ENCODE results near the gene MARVELD3. TPM values are rescaled to one million over a fixed set of nuclear protein-coding genes. Genes with fewer than 3 reads are reported as not detected.
A peak's percentile ranks its signal among the peaks of the same experiment; 100 is the strongest.

Gene MARVELD3
- polyA plus RNA-seq, 1 of the 3 experiments (the other 2 are of a cell fraction): not detected

GRCh38 chr16:71637398-71637797, 11.4 kb downstream of the MARVELD3 start:
- Histone ChIP-seq H3K9ac (no peak overlapping the region), H3K9me3 (no peaks in the 10 kb centered on the region), H2AFZ (ENCODE audit: low read depth) (no peak overlapping the region), H4K20me1 (ENCODE audit: insufficient read depth) (no peaks in the 10 kb centered on the region), H3F3A (replicated peaks; ENCODE audit: insufficient read depth) (no peaks in the 10 kb centered on the region), H3K4me1 (ENCODE audit: control insufficient read depth in 1 of 2, insufficient read depth in 2 of 2, low read depth in 1 of 2, low read length in 1 of 2) (peaks cover 0 to 5% of the 10 kb centered on the region in 2 experiments; a peak in 1 of 4 replicates), H3K36me3 (replicated peaks in 1 of 2; ENCODE audit: control insufficient read depth in 1 of 2, insufficient read depth in 2 of 2, low read length in 1 of 2) (no peaks in the 10 kb centered on the region), H3K4me2 (no peak overlapping the region), H3K79me2 (ENCODE audit: insufficient read depth) (no peaks in the 10 kb centered on the region), H3K4me3 (ENCODE audit: low read depth in 2 of 2, low read length in 1 of 2) (no peak overlapping the region), H3K27ac (ENCODE audit: low read depth in 2 of 2, low read length in 1 of 2) (no peak overlapping the region), H3K9me2 (no peaks in the 10 kb centered on the region), H3K27me3 (ENCODE audit: insufficient read depth) (no peaks in the 10 kb centered on the region)
- CTCF ChIA-PET: no interaction called here
- 92% methylated on average over 3 of the region's 3 CpGs for WGBS (ENCODE audit: low lambda C conversion rate)
- TF ChIP-seq JUND (IDR thresholded peaks at IDR 0.05): no peak
- TF ChIP-seq, protein P1, sequence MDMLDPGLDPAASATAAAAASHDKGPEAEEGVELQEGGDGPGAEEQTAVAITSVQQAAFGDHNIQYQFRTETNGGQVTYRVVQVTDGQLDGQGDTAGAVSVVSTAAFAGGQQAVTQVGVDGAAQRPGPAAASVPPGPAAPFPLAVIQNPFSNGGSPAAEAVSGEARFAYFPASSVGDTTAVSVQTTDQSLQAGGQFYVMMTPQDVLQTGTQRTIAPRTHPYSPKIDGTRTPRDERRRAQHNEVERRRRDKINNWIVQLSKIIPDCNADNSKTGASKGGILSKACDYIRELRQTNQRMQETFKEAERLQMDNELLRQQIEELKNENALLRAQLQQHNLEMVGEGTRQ (IDR thresholded peaks at IDR 0.05; ENCODE audit: borderline replicate concordance, low read depth, low read length): no peak
- no peak for TF ChIP-seq EP300 (IDR thresholded peaks at IDR 0.05; ENCODE audit: borderline replicate concordance in 1 of 2, low read depth in 1 of 2, low read length in 1 of 2)
- TF ChIP-seq NRF1 (IDR thresholded peaks at IDR 0.05; ENCODE audit: low read depth, low read length): no peak
- TF ChIP-seq FOSL2 (IDR thresholded peaks at IDR 0.05; ENCODE audit: borderline replicate concordance, low read depth): no peak
- TF ChIP-seq RAD21 (IDR thresholded peaks at IDR 0.05; ENCODE audit: low read length): no peak
- POLR2A ChIA-PET: no interaction called here
- DNase-seq: no peak

DNA sequence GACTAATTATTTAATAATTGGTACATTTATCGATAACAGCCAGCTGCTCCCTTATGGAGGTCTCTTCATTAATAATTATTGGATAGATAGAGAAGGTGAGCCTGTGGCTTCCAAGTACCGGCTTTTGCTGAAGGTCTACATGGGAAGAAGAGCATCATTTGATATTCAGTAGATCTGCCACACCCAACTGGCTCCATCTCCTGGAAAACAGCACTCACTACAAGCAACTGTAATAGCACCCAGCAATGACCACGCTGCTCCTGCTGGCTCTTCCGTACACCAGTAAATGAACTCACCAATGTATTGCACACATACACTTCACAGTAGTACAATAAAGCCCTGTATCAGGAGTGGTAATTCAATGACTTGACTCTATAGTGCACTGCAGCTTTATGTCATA, 19.5 kb downstream of the MARVELD3 start:
- peak; percentile 44 for DNase-seq
- H3K27ac ChIP-seq (ENCODE audit: low read depth in 2 of 2, low read length in 1 of 2): no peak overlapping the region
- 91% methylated on average over 4 of the region's 4 CpGs for WGBS (ENCODE audit: low lambda C conversion rate)
- H3F3A ChIP-seq (replicated peaks; ENCODE audit: insufficient read depth): no peaks in the 10 kb centered on the region
- no peak overlapping the region for H3K9ac ChIP-seq
- no peaks in the 10 kb centered on the region for H3K4me1 ChIP-seq (ENCODE audit: control insufficient read depth in 1 of 2, insufficient read depth in 2 of 2, low read depth in 1 of 2, low read length in 1 of 2)
- TF ChIP-seq PBX3 (IDR thresholded peaks at IDR 0.05) (no peak), CTCF (IDR thresholded peaks at IDR 0.05) (peak; percentile 49), RAD21 (IDR thresholded peaks at IDR 0.05; ENCODE audit: low read length) (peak; percentile 43)
- no peak overlapping the region for H3K4me3 ChIP-seq (ENCODE audit: low read depth in 2 of 2, low read length in 1 of 2)
- no peaks in the 10 kb centered on the region for H3K9me2 ChIP-seq
- ChIA-PET CTCF (interaction anchor here (1.1 to 3.7 kb wide), 4 partner anchors 15 to 233 kb away, joined by 3 to 15 read pairs (median 4); no protein-coding TSS in a partner anchor), POLR2A (interaction anchor here (0.6 kb wide), 1 partner anchor 74 kb away, joined by 3 read pairs; no protein-coding TSS in a partner anchor)
- no peak overlapping the region for H3K4me2 ChIP-seq
- H3K36me3 ChIP-seq (replicated peaks in 1 of 2; ENCODE audit: control insufficient read depth in 1 of 2, insufficient read depth in 2 of 2, low read length in 1 of 2): peaks cover 26 to 37% of the 10 kb centered on the region in 2 experiments
- no peak overlapping the region for H2AFZ ChIP-seq (ENCODE audit: low read depth)
- no peaks in the 10 kb centered on the region for H3K79me2 ChIP-seq (ENCODE audit: insufficient read depth)
- H3K9me3 ChIP-seq: no peaks in the 10 kb centered on the region
- H4K20me1 ChIP-seq (ENCODE audit: insufficient read depth): no peaks in the 10 kb centered on the region
- no peaks in the 10 kb centered on the region for H3K27me3 ChIP-seq (ENCODE audit: insufficient read depth)

Measured in SK-N-SH (cell line).